ENCODE data around the gene PRDM16.

PRDM16 gene

GRCh38 chr1:3234956-3235355 is 166.0 kb downstream of the PRDM16 start (continued):
- TF ChIP-seq ZBTB11 (tag by site-specific recombination; conservative IDR thresholded peaks at IDR 0.05; ENCODE audit: low read depth) (no peak), ZNF184 (tag by site-specific recombination; IDR thresholded peaks at IDR 0.05) (no peak), ZNF670 (tag by site-specific recombination; IDR thresholded peaks at IDR 0.05; ENCODE audit: low read depth) (no peak), ZBTB21 (tag by site-specific recombination; IDR thresholded peaks at IDR 0.05) (no peak), BCL6B (tag by site-specific recombination; IDR thresholded peaks at IDR 0.05) (no peak), ZBTB6 (tag by site-specific recombination; IDR thresholded peaks at IDR 0.05) (no peak)

- ChIA-PET POLR2A (no interaction called here), CTCF (no interaction called here)
- no peak for TF ChIP-seq ZNF114 (tag by site-specific recombination; IDR thresholded peaks at IDR 0.05)
- TF ChIP-seq KLF9 (tag by site-specific recombination; IDR thresholded peaks at IDR 0.05; ENCODE audit: low read depth): no peak
- TF ChIP-seq ZNF585B (tag by site-specific recombination; IDR thresholded peaks at IDR 0.05): no peak
- TF ChIP-seq ZNF560 (tag by site-specific recombination; IDR thresholded peaks at IDR 0.05; ENCODE audit: borderline replicate concordance): no peak
- no peak for TF ChIP-seq ZNF18 (tag by site-specific recombination; IDR thresholded peaks at IDR 0.05)
- TF ChIP-seq ZNF692 (tag by site-specific recombination; IDR thresholded peaks at IDR 0.05): no peak
- TF ChIP-seq SCRT1 (tag by site-specific recombination; IDR thresholded peaks at IDR 0.05; ENCODE audit: borderline replicate concordance): no peak
- H3K27ac ChIP-seq (ENCODE audit: extremely low read depth, low read depth, low read length): no peak overlapping the region
- no peak overlapping the region for H3K4me3 ChIP-seq (ENCODE audit: low read depth, low read length)
- H3K9me3 ChIP-seq (ENCODE audit: control insufficient read depth, insufficient read depth, low read depth, low read length): no peaks in the 10 kb centered on the region
- H3K4me1 ChIP-seq (ENCODE audit: control insufficient read depth, insufficient read depth, low read length): no peaks in the 10 kb centered on the region
- H3K36me3 ChIP-seq (ENCODE audit: control insufficient read depth in 2 of 2, insufficient read depth in 1 of 2, low read length in 2 of 2): no peaks in the 10 kb centered on the region
Measured at GRCh38 chr1:3235496-3235895, 166.5 kb downstream of the PRDM16 start.

- H3K4me1 ChIP-seq (ENCODE audit: control insufficient read depth, insufficient read depth, low read length): no peaks in the 10 kb centered on the region
- no peak overlapping the region for H3K27ac ChIP-seq (ENCODE audit: extremely low read depth, low read depth, low read length)
- ChIA-PET CTCF (no interaction called here), POLR2A (no interaction called here)
- H3K9me3 ChIP-seq (ENCODE audit: control insufficient read depth, insufficient read depth, low read depth, low read length): no peaks in the 10 kb centered on the region
- TF ChIP-seq PRDM1 (tag by site-specific recombination; IDR thresholded peaks at IDR 0.05): no peak
- TF ChIP-seq HOXD13 (CRISPR knock-in tag; IDR thresholded peaks at IDR 0.05; ENCODE audit: borderline replicate concordance): no peak
- no peaks in the 10 kb centered on the region for H3K36me3 ChIP-seq (ENCODE audit: control insufficient read depth in 2 of 2, insufficient read depth in 1 of 2, low read length in 2 of 2)
- H3K4me3 ChIP-seq (ENCODE audit: low read depth, low read length): no peak overlapping the region
Measured at GRCh38 chr1:3236361-3236760, 167.4 kb downstream of the PRDM16 start.
